Heart left ventricle (tissue), 16 donors: ENCODE results near the gene SNX20. TPM values are rescaled to one million over a fixed set of nuclear protein-coding genes. Genes with fewer than 3 reads are reported as not detected.

Source experiments
- ATAC-seq, 4 donors: fragments of 200-7000 bp; cut with Tn5 transposase; one replicate each; pipeline ENCODE4 v1.9.1; 2020 to 2022; ENCODE audit warnings: moderate library complexity in 4 of 4, mild to moderate bottlenecking in 3 of 4, moderate number of reproducible peaks in 1 of 4
- DNase-seq, 5 donors: peaks; one replicate each; pipeline ENCODE4 v3.0.0-alpha.2; 2020
- H3K27ac ChIP-seq, 12 donors: fragments of 200-600 bp; sonication (generic) in 4 of 12; one replicate each; pipeline versions ENCODE4 v1.5.0 to v1.8.0; 2016 to 2022; ENCODE audit warnings: mild to moderate bottlenecking in 2 of 12
- H3K27me3 ChIP-seq, 9 donors: fragments of 200-600 bp; sonication (generic) in 2 of 9; one replicate each; pipeline versions ENCODE4 v1.5.1 to v1.8.0; 2016 to 2022; ENCODE audit warnings: mild to moderate bottlenecking in 3 of 9
- H3K36me3 ChIP-seq, 9 donors: fragments of 200-600 bp; sonication (generic) in 2 of 9; one replicate each; pipeline versions ENCODE4 v1.5.0 to v1.8.0; 2018 to 2022; ENCODE audit warnings: mild to moderate bottlenecking in 2 of 9
- H3K4me1 ChIP-seq, 12 donors: fragments of 200-600 bp; sonication (generic) in 4 of 12; one replicate each; pipeline versions ENCODE4 v1.5.0 to v1.8.0; 2016 to 2022; ENCODE audit warnings: mild to moderate bottlenecking in 3 of 12
- H3K4me3 ChIP-seq, 12 donors: fragments of 200-600 bp; sonication (generic) in 4 of 12; one replicate each; pipeline versions ENCODE4 v1.5.0 to v1.8.0; 2017 to 2022; ENCODE audit warnings: mild to moderate bottlenecking in 9 of 12, moderate library complexity in 4 of 12
- H3K9me3 ChIP-seq, 12 donors: fragments of 200-600 bp; sonication (generic) in 4 of 12; one replicate each; pipeline versions ENCODE4 v1.5.0 to v1.8.0; 2016 to 2022; ENCODE audit warnings: mild to moderate bottlenecking in 1 of 12
- POLR2A ChIP-seq, 2 donors: fragments of 450-650 bp; IDR thresholded peaks; one replicate each; pipeline ENCODE4 v1.6.1; 2017; ENCODE audit warnings: antibody characterized with exemption in 2 of 2, mild to moderate bottlenecking in 2 of 2, moderate library complexity in 2 of 2
- WGBS, 4 donors: extraction: QIAGEN DNeasy Blood & Tissue Kit in 2 of 4; methylation state at CpG; one replicate each; pipeline versions ENCODE4 v1.1.5 to v1.1.7; 2013 to 2018; 5-methylcytosine and 5-hydroxymethylcytosine counted together
- intact Hi-C, 10 donors: fragments of 100-400 bp; cut with DNase I; formaldehyde crosslinking; loops; one replicate each; pipeline versions ENCODE4 v1.11.1 to v1.14.2; 2022
- long read RNA-seq, 3 donors: library from polyadenylated mRNA; unstranded; transcript quantifications; one replicate each; pipeline ENCODE4 v2.0.0, GENCODE V29; 2020 to 2021
- polyA plus RNA-seq, 2 donors: library from polyadenylated mRNA; stranded (reverse); fragments of 200-250 nt; gene quantifications; one replicate each; pipeline ENCODE4 v1.2.3, GENCODE V29; 2013
- total RNA-seq, 9 donors: library from RNA; depleted of rRNA in 2 of 9; stranded (reverse); fragments of >200 nt in 2 of 9; fragmentation: NEBNext Ultra II Directional in 3 of 9; extraction: Animal tissue kit (Norgen Biotek cat#: 25700) in 3 of 9; gene quantifications; one replicate each; pipeline versions ENCODE4 v1.1.0 to v1.2.4, GENCODE V29; 2016 to 2023
- TF ChIP-seq, protein P1 (sequence below), 12 donors: fragments of 200-600 bp; sonication (generic) in 4 of 12; IDR thresholded peaks; one replicate each; pipeline versions ENCODE4 v1.5.0 to v1.8.0; 2018 to 2022; ENCODE audit warnings: antibody characterized with exemption in 12 of 12, mild to moderate bottlenecking in 5 of 12
- donor health status: ischemic (EF 13 %, LVEDD 7.1; RV severe dilation, severe dysfunction).
- donor health status: healthy with polysubstance abuse.
- donor health status: DM: no; HTN: yes; CAD: no.
- donor health status: DM: no; HTN: no; CAD: no.
- donor health status: ischemic (EF 25% LVEDD 6.9; RV normal size, moderate dysfunction).
- donor health status: ischemic (EF 25% LVEDD 5.7; RV mildly dilated, moderate dysfunction).
- donor health status: healthy.
- donor health status: DM: yes; HTN: yes; CAD: no.
- donor health status: ischemic (EF 35%, LVEDD 5.7; RV mildly dilated, moderate dysfunction).
- donor health status: nonischemic (EF 11% LVEDD 7.7; RV severe dilation, severe dysfunction).
- donor health status: DM: yes; HTN: yes; CAD: no.
- donor health status: PGD.
- donor health status: ischemic (EF 29% LVEDD 5.4; RV normal size, mild dysfunction).
- donor health status: nonischemic (EF 23%, LVEDD 6.1; RV moderate dilation, normal function).

SNX20 gene, protein sequence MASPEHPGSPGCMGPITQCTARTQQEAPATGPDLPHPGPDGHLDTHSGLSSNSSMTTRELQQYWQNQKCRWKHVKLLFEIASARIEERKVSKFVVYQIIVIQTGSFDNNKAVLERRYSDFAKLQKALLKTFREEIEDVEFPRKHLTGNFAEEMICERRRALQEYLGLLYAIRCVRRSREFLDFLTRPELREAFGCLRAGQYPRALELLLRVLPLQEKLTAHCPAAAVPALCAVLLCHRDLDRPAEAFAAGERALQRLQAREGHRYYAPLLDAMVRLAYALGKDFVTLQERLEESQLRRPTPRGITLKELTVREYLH
- total RNA-seq (10 to 100 TPM in 1 of 9 donors, 1 to 10 TPM in 1, under 1 TPM in 7; 0.37 to 11.9 (median 0.67) TPM), polyA plus RNA-seq (under 1 TPM; 0.27 to 0.54 TPM)
- long read RNA-seq, donor 1, result 0 reads
- long read RNA-seq, donor 2, result 0 reads
- long read RNA-seq, donor 3, result 0 reads

DNA sequence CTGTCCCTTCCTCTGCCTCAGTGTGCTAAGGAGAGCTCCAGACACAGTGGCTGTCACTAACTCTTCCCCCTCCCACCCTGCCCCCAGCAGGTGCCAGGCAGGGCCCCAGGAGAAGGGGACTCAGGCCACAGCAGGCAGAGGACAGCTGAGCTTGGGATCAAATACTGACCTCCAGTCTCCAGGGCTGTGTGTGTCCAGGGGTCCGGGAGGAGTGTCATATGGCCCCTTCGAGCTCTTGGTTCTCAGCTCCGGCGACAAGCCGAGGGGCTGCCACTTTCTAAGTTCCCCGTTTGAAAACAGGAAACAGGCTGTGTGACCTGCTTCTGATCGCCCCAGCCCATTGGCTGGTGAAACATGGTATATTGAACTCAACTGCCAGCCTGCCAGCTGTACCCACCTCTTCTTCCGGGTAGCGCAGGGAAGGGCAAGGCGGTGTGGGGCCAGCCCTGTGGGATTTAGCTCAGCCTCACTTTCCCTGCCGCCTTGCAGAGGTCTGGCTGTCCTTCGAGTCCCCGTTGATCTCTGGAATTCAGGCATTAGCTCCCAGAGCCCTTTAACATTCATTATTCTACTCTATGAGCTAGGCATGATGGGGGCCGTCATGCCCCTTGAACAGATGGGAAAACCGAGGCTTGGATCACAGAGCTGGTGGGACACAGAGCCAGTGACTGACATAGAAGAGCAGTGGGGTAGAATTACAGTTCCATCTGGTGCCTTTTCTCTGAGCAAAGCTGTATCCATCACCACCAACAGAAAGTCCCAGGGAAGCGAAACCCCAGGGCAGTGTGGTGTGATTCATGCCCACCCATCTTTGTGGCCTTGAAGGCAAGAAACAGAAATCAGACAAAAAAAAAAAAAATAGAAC lies at the start of gene SNX20:
TSS of gene SNX20 (minus strand) at position 292 of the 865 bp plus-strand sequence. CDS start 3,786 bp downstream, outside the sequence.
- H3K4me3 ChIP-seq, result peak within 1 kb of the TSS in 9 of 12 donors; percentile 12 to 70 (median 34)
- H3K27me3 ChIP-seq, result no peaks in the 10 kb centered on the region
- TF ChIP-seq, protein P1, sequence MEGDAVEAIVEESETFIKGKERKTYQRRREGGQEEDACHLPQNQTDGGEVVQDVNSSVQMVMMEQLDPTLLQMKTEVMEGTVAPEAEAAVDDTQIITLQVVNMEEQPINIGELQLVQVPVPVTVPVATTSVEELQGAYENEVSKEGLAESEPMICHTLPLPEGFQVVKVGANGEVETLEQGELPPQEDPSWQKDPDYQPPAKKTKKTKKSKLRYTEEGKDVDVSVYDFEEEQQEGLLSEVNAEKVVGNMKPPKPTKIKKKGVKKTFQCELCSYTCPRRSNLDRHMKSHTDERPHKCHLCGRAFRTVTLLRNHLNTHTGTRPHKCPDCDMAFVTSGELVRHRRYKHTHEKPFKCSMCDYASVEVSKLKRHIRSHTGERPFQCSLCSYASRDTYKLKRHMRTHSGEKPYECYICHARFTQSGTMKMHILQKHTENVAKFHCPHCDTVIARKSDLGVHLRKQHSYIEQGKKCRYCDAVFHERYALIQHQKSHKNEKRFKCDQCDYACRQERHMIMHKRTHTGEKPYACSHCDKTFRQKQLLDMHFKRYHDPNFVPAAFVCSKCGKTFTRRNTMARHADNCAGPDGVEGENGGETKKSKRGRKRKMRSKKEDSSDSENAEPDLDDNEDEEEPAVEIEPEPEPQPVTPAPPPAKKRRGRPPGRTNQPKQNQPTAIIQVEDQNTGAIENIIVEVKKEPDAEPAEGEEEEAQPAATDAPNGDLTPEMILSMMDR (IDR thresholded peaks at IDR 0.05), result no peak
- TF ChIP-seq POLR2A (IDR thresholded peaks at IDR 0.05), result no peak
- intact Hi-C loops, result no loop called here
- no peaks in the 10 kb centered on the region for H3K9me3 ChIP-seq
- H3K36me3 ChIP-seq, result peaks cover 0 to 17% (median 0%) of the 10 kb centered on the region in 9 donors
- peak within 1 kb of the TSS in 3 of 12 donors; percentile 37 to 90 (median 46) for H3K27ac ChIP-seq
- H3K4me1 ChIP-seq, result peaks cover 0 to 74% (median 0%) of the 10 kb centered on the region in 12 donors
- ATAC-seq (peak in 3 of 4 donors; percentile 40 to 77 (median 64)), DNase-seq (peak in 3 of 5 donors; percentile 36 to 68 (median 47))
- 73 to 88% (median 81%) methylated on average over 10 to 16 of the region's 16 CpGs for WGBS, 4 donors

DNA sequence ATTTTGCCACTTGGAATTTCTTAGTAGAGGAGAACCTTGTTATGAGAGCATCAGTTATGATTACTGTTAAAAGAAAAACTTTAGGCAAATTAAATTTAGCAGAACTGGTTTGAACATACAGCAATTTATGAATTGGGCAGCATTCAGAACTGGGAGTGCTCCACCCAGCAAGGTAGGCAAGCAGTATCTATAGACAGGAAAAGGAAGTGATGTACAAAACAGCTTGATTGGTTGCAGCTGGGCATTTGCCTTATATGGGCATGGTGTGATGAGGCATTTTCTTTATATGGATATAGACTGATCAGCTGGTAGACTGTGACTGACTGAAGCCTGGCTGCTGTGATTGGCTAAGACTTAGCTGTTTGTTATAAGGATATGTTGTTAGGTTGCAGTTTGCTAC lies 43.2 kb upstream of the SNX20 start:
- Histone ChIP-seq H3K27ac (no peak overlapping the region), H3K4me1 (no peaks in the 10 kb centered on the region), H3K9me3 (peaks cover 0 to 7% (median 0%) of the 10 kb centered on the region in 12 donors), H3K36me3 (peaks cover 0 to 74% (median 0%) of the 10 kb centered on the region in 9 donors), H3K27me3 (no peaks in the 10 kb centered on the region), H3K4me3 (no peak overlapping the region)
- intact Hi-C loops, result no loop called here
- TF ChIP-seq POLR2A (IDR thresholded peaks at IDR 0.05), result no peak
- ATAC-seq (no peak), DNase-seq (no peak)

DNA sequence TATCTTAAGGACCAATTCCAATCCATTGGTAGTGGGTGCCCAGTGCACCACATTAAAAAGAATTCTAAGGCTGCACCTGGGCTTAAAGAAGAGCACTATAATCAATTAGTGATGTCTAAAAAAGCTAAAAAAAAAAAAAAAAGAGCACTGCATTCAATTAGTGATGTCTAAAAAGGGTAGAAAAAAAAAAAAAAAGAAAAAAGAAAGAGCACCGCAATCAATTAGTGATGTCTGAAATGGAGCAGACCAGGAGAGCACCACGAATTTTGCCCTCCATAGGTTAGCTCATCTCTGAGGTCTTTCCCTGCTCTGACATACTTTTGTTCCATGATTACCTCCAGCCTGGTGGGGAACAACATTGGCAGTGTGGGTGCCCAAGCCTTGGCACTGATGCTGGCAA lies 41.8 kb upstream of the SNX20 start:
- no peak for ATAC-seq
- H3K27ac ChIP-seq, result no peak overlapping the region
- no peaks in the 10 kb centered on the region for H3K4me1 ChIP-seq
- TF ChIP-seq POLR2A (IDR thresholded peaks at IDR 0.05), result no peak
- TF ChIP-seq, protein P1 (IDR thresholded peaks at IDR 0.05), result no peak
- intact Hi-C loops, result no loop called here
- H3K36me3 ChIP-seq, result peaks cover 0 to 61% (median 0%) of the 10 kb centered on the region in 9 donors
- WGBS, 4 donors, result 80 to 88% (median 83%) methylated on average over 2 of the region's 2 CpGs
- no peaks in the 10 kb centered on the region for H3K27me3 ChIP-seq
- H3K4me3 ChIP-seq, result no peak overlapping the region
- H3K9me3 ChIP-seq, result peaks cover 0 to 7% (median 0%) of the 10 kb centered on the region in 12 donors
- DNase-seq, result no peak

DNA sequence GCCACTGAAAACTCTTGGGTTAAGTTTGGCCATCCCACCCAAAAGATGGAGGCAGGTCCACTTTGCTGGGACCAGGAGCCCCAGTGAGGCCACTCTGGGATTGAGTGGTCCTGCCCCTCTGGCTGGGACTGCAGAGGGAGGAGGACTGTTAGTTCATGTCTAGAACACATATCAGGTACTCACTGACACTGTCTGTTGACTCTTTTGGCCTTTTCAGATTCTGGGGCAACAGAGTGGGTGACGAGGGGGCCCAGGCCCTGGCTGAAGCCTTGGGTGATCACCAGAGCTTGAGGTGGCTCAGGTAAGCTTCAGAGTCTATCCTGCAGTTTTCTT lies 41.3 kb upstream of the SNX20 start:
- no peak overlapping the region for H3K4me3 ChIP-seq
- DNase-seq (no peak), ATAC-seq (no peak)
- no peaks in the 10 kb centered on the region for H3K27me3 ChIP-seq
- intact Hi-C loops, result no loop called here
- 86 to 100% (median 97%) methylated on average over 1 of the region's 1 CpG for WGBS, 4 donors
- TF ChIP-seq, protein P1 (IDR thresholded peaks at IDR 0.05), result no peak
- TF ChIP-seq POLR2A (IDR thresholded peaks at IDR 0.05), result no peak
- H3K9me3 ChIP-seq, result peaks cover 0 to 7% (median 0%) of the 10 kb centered on the region in 12 donors
- peaks cover 0 to 1% (median 0%) of the 10 kb centered on the region in 12 donors for H3K4me1 ChIP-seq
- peaks cover 0 to 55% (median 0%) of the 10 kb centered on the region in 9 donors for H3K36me3 ChIP-seq
- peak overlapping the region in 1 of 12 donors; percentile 53 for H3K27ac ChIP-seq
